ENCODE results near the gene NDRG3.

NDRG3 gene

DNA sequence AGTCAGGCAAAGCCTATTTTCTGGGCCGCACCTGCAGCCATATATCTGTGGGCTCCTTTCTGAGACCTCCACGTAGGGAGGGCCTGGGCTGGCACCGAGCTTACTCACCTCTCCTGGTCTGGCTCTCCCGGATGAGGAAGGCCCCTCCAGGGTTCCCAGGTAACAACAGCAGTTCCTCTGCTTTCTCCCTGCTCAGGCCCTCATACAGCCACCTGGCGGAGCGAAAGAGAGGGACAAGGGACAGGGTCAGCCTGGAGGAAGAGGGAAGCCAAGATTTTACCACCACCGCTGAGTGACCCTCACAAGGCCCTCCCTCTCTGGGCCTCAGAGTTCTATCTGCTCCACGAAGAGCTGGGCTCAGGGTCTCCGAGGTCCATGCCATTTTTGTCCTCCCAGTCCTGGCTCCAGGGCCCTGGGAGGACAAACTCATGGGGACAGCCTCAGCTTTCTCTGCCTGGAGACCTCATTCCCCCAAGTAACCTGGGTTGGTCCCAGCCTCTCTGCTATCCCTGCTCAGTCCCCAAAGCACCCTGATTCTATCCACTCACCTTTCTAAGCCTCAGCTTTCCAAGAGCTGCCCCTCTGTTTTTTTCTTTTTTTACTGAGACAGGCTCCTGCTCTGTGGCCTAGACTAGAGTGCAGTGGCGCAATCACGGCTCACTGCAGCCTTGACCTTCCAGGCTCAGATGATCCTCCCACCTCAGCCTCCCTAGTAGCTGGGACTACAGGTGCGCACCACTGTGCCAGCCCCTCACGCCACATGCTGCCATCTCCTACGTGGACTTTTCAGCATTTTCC lies 113.2 kb downstream of the NDRG3 start:
- Histone ChIP-seq H2BK15ac (replicated peaks; ENCODE audit: low read depth) (no peak overlapping the region), H3K4me2 (ENCODE audit: low read length) (no peak overlapping the region), H2BK5ac (ENCODE audit: low read length) (no peak overlapping the region), H3K23ac (ENCODE audit: low read length) (no peak overlapping the region), H3K4ac (ENCODE audit: low read depth, low read length) (no peak overlapping the region), H3K9ac (ENCODE audit: low read length) (no peak overlapping the region), H3K27ac (ENCODE audit: low read depth, low read length) (no peak overlapping the region), H4K5ac (ENCODE audit: low read length) (no peak overlapping the region), H3K4me1 (ENCODE audit: control insufficient read depth, low read depth, low read length) (no peaks in the 10 kb centered on the region), H3K36me3 (ENCODE audit: control insufficient read depth, insufficient read depth, low read length) (no peaks in the 10 kb centered on the region), H2BK120ac (ENCODE audit: low read depth, low read length) (no peak overlapping the region), H3K27me3 (ENCODE audit: insufficient read depth, low read length, poor library complexity) (no peaks in the 10 kb centered on the region), H2AK5ac (ENCODE audit: low read length) (no peak overlapping the region), H3K79me1 (ENCODE audit: low read length) (no peaks in the 10 kb centered on the region), H3K4me3 (ENCODE audit: low read length) (no peak overlapping the region), H3K56ac (ENCODE audit: low read length) (peak overlapping the region; percentile 34), H4K8ac (ENCODE audit: low read depth, low read length) (no peak overlapping the region), H3K79me2 (ENCODE audit: control insufficient read depth, insufficient read depth, low read length) (no peaks in the 10 kb centered on the region), H3K18ac (ENCODE audit: low read length) (no peak overlapping the region)
- peak; percentile 86 for DNase-seq
- no CpG with 5 or more reads among the region's 14 CpGs for WGBS (ENCODE audit: extremely low coverage, insufficient coverage, low lambda C conversion rate)

DNA sequence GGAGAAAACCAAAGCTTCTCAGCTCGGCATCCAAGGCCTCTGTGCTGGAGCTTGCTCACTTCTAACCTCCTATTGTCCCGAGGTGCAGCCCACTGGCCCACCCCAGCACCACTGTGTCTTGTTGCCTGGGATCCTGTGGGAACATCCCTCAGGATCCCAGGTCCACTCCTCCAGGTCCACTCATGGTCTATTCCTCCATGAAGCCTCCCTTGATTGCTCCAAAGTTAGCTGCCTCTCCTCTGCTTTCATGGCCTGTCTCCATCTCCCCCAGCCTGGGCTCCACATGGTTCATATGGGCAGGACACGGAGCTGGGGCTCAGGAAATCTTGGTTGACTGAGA lies 113.8 kb downstream of the NDRG3 start:
- H3K23ac ChIP-seq (ENCODE audit: low read length), result no peak overlapping the region
- no peak overlapping the region for H4K5ac ChIP-seq (ENCODE audit: low read length)
- no peak overlapping the region for H2BK15ac ChIP-seq (replicated peaks; ENCODE audit: low read depth)
- no peak overlapping the region for H4K8ac ChIP-seq (ENCODE audit: low read depth, low read length)
- no peak overlapping the region for H3K9ac ChIP-seq (ENCODE audit: low read length)
- no peak overlapping the region for H3K4ac ChIP-seq (ENCODE audit: low read depth, low read length)
- no peak overlapping the region for H3K18ac ChIP-seq (ENCODE audit: low read length)
- no peaks in the 10 kb centered on the region for H3K4me1 ChIP-seq (ENCODE audit: control insufficient read depth, low read depth, low read length)
- no peak overlapping the region for H3K56ac ChIP-seq (ENCODE audit: low read length)
- H3K4me3 ChIP-seq (ENCODE audit: low read length), result no peak overlapping the region
- DNase-seq, result no peak
- H2BK120ac ChIP-seq (ENCODE audit: low read depth, low read length), result no peak overlapping the region
- no peaks in the 10 kb centered on the region for H3K27me3 ChIP-seq (ENCODE audit: insufficient read depth, low read length, poor library complexity)
- H3K36me3 ChIP-seq (ENCODE audit: control insufficient read depth, insufficient read depth, low read length), result no peaks in the 10 kb centered on the region
- H3K79me2 ChIP-seq (ENCODE audit: control insufficient read depth, insufficient read depth, low read length), result no peaks in the 10 kb centered on the region
- H3K27ac ChIP-seq (ENCODE audit: low read depth, low read length), result no peak overlapping the region
- H3K79me1 ChIP-seq (ENCODE audit: low read length), result no peaks in the 10 kb centered on the region
- H3K4me2 ChIP-seq (ENCODE audit: low read length), result no peak overlapping the region
- no peak overlapping the region for H2AK5ac ChIP-seq (ENCODE audit: low read length)
- no peak overlapping the region for H2BK5ac ChIP-seq (ENCODE audit: low read length)
- WGBS (ENCODE audit: extremely low coverage, insufficient coverage, low lambda C conversion rate), result no CpG with 5 or more reads among the region's 3 CpGs

DNA sequence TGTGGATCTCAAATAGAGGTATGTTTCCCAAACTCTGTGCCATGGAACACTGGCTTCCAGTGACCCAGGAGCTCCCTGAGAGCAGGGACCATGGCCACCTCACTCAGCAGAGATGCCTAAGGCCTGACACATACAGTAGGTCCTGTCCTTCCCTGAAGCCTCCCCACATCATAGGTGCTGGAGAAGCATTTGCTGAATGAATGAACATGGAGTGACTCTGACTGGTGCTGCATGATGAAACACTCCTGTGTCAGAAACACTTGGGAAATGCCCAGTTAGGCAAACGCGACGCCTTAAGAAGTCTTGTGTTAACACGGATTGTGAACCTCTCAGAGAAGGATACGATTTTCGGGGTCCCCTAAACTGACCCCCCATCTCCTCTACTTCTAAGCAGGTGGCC lies 114.2 kb downstream of the NDRG3 start:
- Histone ChIP-seq H3K4me1 (ENCODE audit: control insufficient read depth, low read depth, low read length) (no peaks in the 10 kb centered on the region), H3K4me3 (ENCODE audit: low read length) (no peak overlapping the region), H2BK120ac (ENCODE audit: low read depth, low read length) (no peak overlapping the region), H4K8ac (ENCODE audit: low read depth, low read length) (no peak overlapping the region), H3K9ac (ENCODE audit: low read length) (no peak overlapping the region), H3K23ac (ENCODE audit: low read length) (no peak overlapping the region), H3K36me3 (ENCODE audit: control insufficient read depth, insufficient read depth, low read length) (no peaks in the 10 kb centered on the region), H3K27me3 (ENCODE audit: insufficient read depth, low read length, poor library complexity) (no peaks in the 10 kb centered on the region), H4K5ac (ENCODE audit: low read length) (no peak overlapping the region), H2BK15ac (replicated peaks; ENCODE audit: low read depth) (no peak overlapping the region), H3K79me1 (ENCODE audit: low read length) (no peaks in the 10 kb centered on the region), H3K4me2 (ENCODE audit: low read length) (no peak overlapping the region), H3K79me2 (ENCODE audit: control insufficient read depth, insufficient read depth, low read length) (no peaks in the 10 kb centered on the region), H3K56ac (ENCODE audit: low read length) (no peak overlapping the region), H3K18ac (ENCODE audit: low read length) (no peak overlapping the region), H2BK5ac (ENCODE audit: low read length) (no peak overlapping the region), H2AK5ac (ENCODE audit: low read length) (no peak overlapping the region), H3K4ac (ENCODE audit: low read depth, low read length) (no peak overlapping the region), H3K27ac (ENCODE audit: low read depth, low read length) (no peak overlapping the region)
- no CpG with 5 or more reads among the region's 6 CpGs for WGBS (ENCODE audit: extremely low coverage, insufficient coverage, low lambda C conversion rate)
- no peak for DNase-seq

DNA sequence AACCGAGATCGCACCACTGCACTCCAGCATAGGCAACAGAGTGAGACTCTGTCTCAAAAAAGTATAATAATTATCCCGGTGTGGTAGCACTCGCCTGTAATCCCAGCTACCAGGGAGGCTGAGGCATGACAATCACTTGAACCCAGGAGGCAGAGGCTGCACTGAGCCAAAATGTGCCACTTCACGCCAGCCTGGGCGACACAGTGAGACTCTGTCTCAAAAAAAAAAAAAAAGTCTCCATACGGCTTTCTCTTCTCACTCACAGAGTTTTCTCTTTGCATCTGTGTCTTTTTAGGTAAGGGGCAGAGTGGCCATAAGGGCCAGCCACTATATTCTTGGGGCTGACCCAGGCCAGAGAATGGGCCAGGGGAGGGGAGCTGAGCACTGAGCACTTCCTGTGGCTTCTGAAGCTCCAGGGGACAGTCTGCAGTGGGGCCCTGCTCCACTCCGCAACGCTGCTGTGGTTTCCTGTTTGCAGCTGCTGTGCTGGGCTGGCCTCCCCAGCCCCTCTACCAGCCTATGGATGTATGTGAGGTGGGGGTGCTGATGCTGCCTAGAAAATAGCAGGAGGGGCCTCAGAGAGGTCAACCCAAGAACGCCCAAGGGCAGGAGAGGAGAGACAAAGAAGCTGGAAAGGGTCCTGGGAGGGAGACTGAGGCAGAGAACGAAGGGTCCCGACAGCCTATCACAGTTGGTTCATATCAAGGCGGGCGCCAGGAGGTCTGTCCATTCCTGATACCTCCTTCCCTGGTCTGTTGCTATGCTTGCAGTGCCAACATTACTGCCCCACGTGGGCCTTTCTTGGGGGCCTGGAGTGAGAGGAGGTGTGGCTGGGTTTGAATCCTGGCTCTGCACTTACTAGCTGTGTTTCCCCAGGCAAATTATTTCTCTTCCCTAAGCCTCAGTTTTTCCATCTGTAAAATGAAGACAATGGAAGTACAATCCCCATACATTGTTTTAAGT lies 115.9 kb downstream of the NDRG3 start:
- H3K56ac ChIP-seq (ENCODE audit: low read length), result no peak overlapping the region
- H3K4me3 ChIP-seq (ENCODE audit: low read length), result no peak overlapping the region
- H3K79me2 ChIP-seq (ENCODE audit: control insufficient read depth, insufficient read depth, low read length), result no peaks in the 10 kb centered on the region
- H4K5ac ChIP-seq (ENCODE audit: low read length), result no peak overlapping the region
- H3K27me3 ChIP-seq (ENCODE audit: insufficient read depth, low read length, poor library complexity), result no peaks in the 10 kb centered on the region
- no peak overlapping the region for H3K18ac ChIP-seq (ENCODE audit: low read length)
- no peak overlapping the region for H3K9ac ChIP-seq (ENCODE audit: low read length)
- no peak overlapping the region for H3K4me2 ChIP-seq (ENCODE audit: low read length)
- no peak overlapping the region for H4K8ac ChIP-seq (ENCODE audit: low read depth, low read length)
- no peak overlapping the region for H2BK15ac ChIP-seq (replicated peaks; ENCODE audit: low read depth)
- H3K23ac ChIP-seq (ENCODE audit: low read length), result no peak overlapping the region
- H3K27ac ChIP-seq (ENCODE audit: low read depth, low read length), result no peak overlapping the region
- DNase-seq, result no peak
- no CpG with 5 or more reads among the region's 15 CpGs for WGBS (ENCODE audit: extremely low coverage, insufficient coverage, low lambda C conversion rate)
- no peak overlapping the region for H3K4ac ChIP-seq (ENCODE audit: low read depth, low read length)
- no peak overlapping the region for H2BK5ac ChIP-seq (ENCODE audit: low read length)
- H2AK5ac ChIP-seq (ENCODE audit: low read length), result no peak overlapping the region
- no peak overlapping the region for H2BK120ac ChIP-seq (ENCODE audit: low read depth, low read length)
- H3K36me3 ChIP-seq (ENCODE audit: control insufficient read depth, insufficient read depth, low read length), result no peaks in the 10 kb centered on the region
- H3K79me1 ChIP-seq (ENCODE audit: low read length), result no peaks in the 10 kb centered on the region
- no peaks in the 10 kb centered on the region for H3K4me1 ChIP-seq (ENCODE audit: control insufficient read depth, low read depth, low read length)

DNA sequence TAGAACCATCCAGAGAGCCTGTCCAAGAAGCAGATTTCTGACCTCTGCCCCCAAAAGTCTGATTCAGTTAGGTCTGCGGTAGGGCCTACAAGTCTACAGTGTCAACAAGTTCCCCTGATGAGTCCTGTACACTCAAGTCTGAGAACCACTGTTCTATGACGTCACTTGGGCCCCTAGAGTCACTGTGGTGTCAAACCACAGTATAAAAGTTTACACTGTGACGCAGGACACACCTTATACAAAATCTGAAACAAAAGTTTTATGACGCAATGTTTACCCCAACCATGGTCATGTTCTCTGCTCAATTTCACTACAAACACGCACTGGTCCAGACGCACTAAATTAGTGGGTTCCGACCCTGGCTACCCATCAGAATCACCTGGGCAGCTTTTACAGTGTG lies 117.8 kb downstream of the NDRG3 start:
- no peaks in the 10 kb centered on the region for H3K4me1 ChIP-seq (ENCODE audit: control insufficient read depth, low read depth, low read length)
- WGBS (ENCODE audit: extremely low coverage, insufficient coverage, low lambda C conversion rate), result no CpG with 5 or more reads among the region's 7 CpGs

More for the DNA sequence above, 117.8 kb downstream of the NDRG3 start:
- Histone ChIP-seq H3K4me2 (ENCODE audit: low read length) (no peak overlapping the region), H3K18ac (ENCODE audit: low read length) (no peak overlapping the region), H2AK5ac (ENCODE audit: low read length) (no peak overlapping the region), H2BK15ac (replicated peaks; ENCODE audit: low read depth) (no peak overlapping the region), H3K9ac (ENCODE audit: low read length) (no peak overlapping the region), H3K56ac (ENCODE audit: low read length) (no peak overlapping the region), H3K27me3 (ENCODE audit: insufficient read depth, low read length, poor library complexity) (no peaks in the 10 kb centered on the region), H2BK5ac (ENCODE audit: low read length) (no peak overlapping the region), H3K79me2 (ENCODE audit: control insufficient read depth, insufficient read depth, low read length) (no peaks in the 10 kb centered on the region), H3K23ac (ENCODE audit: low read length) (no peak overlapping the region), H3K36me3 (ENCODE audit: control insufficient read depth, insufficient read depth, low read length) (no peaks in the 10 kb centered on the region), H3K79me1 (ENCODE audit: low read length) (no peaks in the 10 kb centered on the region), H4K5ac (ENCODE audit: low read length) (no peak overlapping the region), H2BK120ac (ENCODE audit: low read depth, low read length) (no peak overlapping the region), H4K8ac (ENCODE audit: low read depth, low read length) (no peak overlapping the region), H3K27ac (ENCODE audit: low read depth, low read length) (no peak overlapping the region), H3K4me3 (ENCODE audit: low read length) (no peak overlapping the region), H3K4ac (ENCODE audit: low read depth, low read length) (no peak overlapping the region)
- DNase-seq, result no peak

Measured in mesendoderm (in vitro differentiated cells).